HCT116 (cell line): Measurements from ENCODE around the gene RASGRF2. TPM values are rescaled to one million over a fixed set of nuclear protein-coding genes. Genes with fewer than 3 reads are reported as not detected.

ENCODE experiments used
- ATAC-seq: fragments of 200-7000 bp; cut with Tn5 transposase; 2 replicates; pipeline ENCODE4 v1.9.1; 2020; ENCODE audit warnings: mild to moderate bottlenecking, moderate library complexity
- BruUV-seq: library from RNA; stranded (reverse); fragments of 400-500 nt; replicated peaks from 2 replicates; lab custom pipeline; 2021; lab: Mats Ljungman, UMichigan
- CTCF ChIA-PET: fragments of 300-600 bp; sonication (Branson Sonifier 250); formaldehyde crosslinking; loops from one replicate; lab custom pipeline; 2021; ENCODE audit warnings: antibody characterized with exemption; lab: Charles Lee
- POLR2A ChIA-PET: fragments of 300-600, 350-600 bp; sonication (Branson Sonifier 250); formaldehyde crosslinking; loops from one replicate; lab custom pipeline; 2021; ENCODE audit warnings: antibody characterized with exemption; lab: Charles Lee
- RAD21 ChIA-PET, 2 experiments: fragments of 300-600 bp; sonication (Branson Sonifier 250); formaldehyde crosslinking; loops; one replicate each; lab custom pipeline; 2023; ENCODE audit warnings: low total read pairs in 2 of 2; ENCODE audit not compliant: uncharacterized antibody in 2 of 2, unreplicated experiment in 2 of 2, low non-redundant PET in 1 of 2; lab: Charles Lee
- DNase-seq: peaks from one replicate; pipeline ENCODE4 v3.0.0-alpha.2; 2010; ENCODE audit warnings: low read depth, low spot score
- H2AFZ ChIP-seq: fragments of 200-600 bp; shearing (Covaris generic), sonication (generic); 2 replicates; pipeline ENCODE4 v1.6.1; 2017; ENCODE audit warnings: low read depth, mixed run types, mixed read lengths, antibody characterized with exemption, low read length; ENCODE audit not compliant: poor library complexity, severe bottlenecking
- H3K27ac ChIP-seq: 2 replicates; pipeline ENCODE4 v1.5.1; 2012; ENCODE audit warnings: low read depth, low read length
- H3K27me3 ChIP-seq: fragments of 200-600 bp; sonication (generic); 2 replicates; pipeline ENCODE4 v1.6.1; 2016; ENCODE audit warnings: mixed run types, low read length, mixed read lengths; ENCODE audit not compliant: insufficient read depth
- H3K36me3 ChIP-seq, 2 experiments: fragments of 200-500 bp in 1 of 2; fragments of 200-600 bp in 1 of 2; sonication (Bioruptor generic) in 1 of 2; sonication (generic) in 1 of 2; 2 replicates each; pipeline versions ENCODE4 v1.5.1 to v1.6.1; 2014 to 2016; ENCODE audit warnings: low read length in 2 of 2, inconsistent platforms in 1 of 2, mixed read lengths in 1 of 2, mixed run types in 1 of 2; ENCODE audit not compliant: insufficient read depth in 2 of 2, control insufficient read depth in 1 of 2
- H3K4me1 ChIP-seq, 2 experiments: fragments of 200-600 bp in 1 of 2; sonication (generic) in 1 of 2; 2 replicates each; pipeline versions ENCODE4 v1.5.1 to v1.6.1; 2012 to 2017; ENCODE audit warnings: low read length in 2 of 2, inconsistent platforms in 1 of 2, mild to moderate bottlenecking in 1 of 2, mixed read lengths in 1 of 2, mixed run types in 1 of 2, moderate library complexity in 1 of 2; ENCODE audit not compliant: insufficient read depth in 2 of 2, control insufficient read depth in 1 of 2
- H3K4me2 ChIP-seq: fragments of 200-600 bp; sonication (generic); 2 replicates; pipeline ENCODE4 v1.6.1; 2017; ENCODE audit warnings: mixed run types, low read length, mixed read lengths
- H3K4me3 ChIP-seq, 2 experiments: fragments of 200-600 bp in 1 of 2; sonication (generic) in 1 of 2; replicated peaks in 1 of 2; 2 replicates each; pipeline ENCODE4 v1.5.1; 2011 to 2016; ENCODE audit warnings: low read length in 2 of 2, control low read depth in 1 of 2, low read depth in 1 of 2, mild to moderate bottlenecking in 1 of 2, mixed read lengths in 1 of 2, mixed run types in 1 of 2
- H3K79me2 ChIP-seq: fragments of 200-600 bp; sonication (generic); 2 replicates; pipeline ENCODE4 v1.6.1; 2017; ENCODE audit warnings: mild to moderate bottlenecking, mixed run types, low read length, moderate library complexity, mixed read lengths; ENCODE audit not compliant: insufficient read depth
- H3K9ac ChIP-seq: fragments of 200-600 bp; sonication (generic); 2 replicates; pipeline ENCODE4 v1.6.1; 2016; ENCODE audit warnings: low read length, mixed read lengths
- H3K9me2 ChIP-seq: fragments of 200-600 bp; sonication (generic), shearing (Covaris generic); 2 replicates; pipeline ENCODE4 v1.6.1; 2017; ENCODE audit warnings: mixed run types, mild to moderate bottlenecking, moderate library complexity; ENCODE audit not compliant: insufficient read depth
- H3K9me3 ChIP-seq, 2 experiments: fragments of 200-500 bp in 1 of 2; fragments of 200-600 bp in 1 of 2; sonication (Bioruptor generic) in 1 of 2; sonication (generic) in 1 of 2; 2 replicates each; pipeline ENCODE4 v1.6.1; 2014 to 2017; ENCODE audit warnings: low read length in 2 of 2, mixed read lengths in 2 of 2, inconsistent platforms in 1 of 2, low read depth in 1 of 2, mild to moderate bottlenecking in 1 of 2, mixed run types in 1 of 2, moderate library complexity in 1 of 2; ENCODE audit not compliant: control insufficient read depth in 1 of 2, insufficient read depth in 1 of 2
- H4K20me1 ChIP-seq: fragments of 200-600 bp; sonication (generic), shearing (Covaris generic); 2 replicates; pipeline ENCODE4 v1.6.1; 2017; ENCODE audit warnings: mixed run types, mild to moderate bottlenecking, moderate library complexity; ENCODE audit not compliant: insufficient read depth
- CEBPB ChIP-seq: IDR thresholded peaks from 2 replicates; pipeline ENCODE4 v1.6.1; 2012; ENCODE audit warnings: low read depth
- FOSL1 ChIP-seq: IDR thresholded peaks from 2 replicates; pipeline ENCODE4 v1.6.1; 2012; ENCODE audit warnings: low read depth
- JUND ChIP-seq: IDR thresholded peaks from 2 replicates; pipeline ENCODE4 v1.6.1; 2012
- POLR2A ChIP-seq: IDR thresholded peaks from 2 replicates; pipeline ENCODE4 v1.7.0; 2011; ENCODE audit warnings: borderline replicate concordance; ENCODE audit not compliant: insufficient read depth, insufficient read length; ENCODE audit errors: extremely low read depth
- SP1 ChIP-seq: IDR thresholded peaks from 2 replicates; pipeline ENCODE4 v1.6.1; 2012; ENCODE audit warnings: low read depth
- YY1 ChIP-seq: IDR thresholded peaks from 2 replicates; pipeline ENCODE4 v1.6.1; 2011; ENCODE audit warnings: low read length, low read depth, moderate library complexity, mild to moderate bottlenecking; ENCODE audit not compliant: insufficient replicate concordance; ENCODE audit errors: extremely low read depth
- ZFX ChIP-seq: fragments of 450-650 bp; IDR thresholded peaks from 2 replicates; pipeline ENCODE4 v1.6.1; 2017
- ZNF274 ChIP-seq: fragments of 200-500 bp; sonication (Bioruptor generic); IDR thresholded peaks from 2 replicates; pipeline ENCODE4 v1.6.1; 2014; ENCODE audit warnings: mild to moderate bottlenecking, low read depth, low read length, inconsistent platforms
- intact Hi-C: fragments of 100-400 bp; cut with micrococcal nuclease; formaldehyde crosslinking; loops from 2 replicates; pipeline ENCODE4 v1.10.0; 2022
- total RNA-seq: library from RNA; stranded (reverse); gene quantifications from one replicate; pipeline ENCODE4 v1.2.1, GENCODE V29; 2021; ENCODE audit not compliant: unreplicated experiment
- TF ChIP-seq, protein P1 (sequence below): IDR thresholded peaks from 2 replicates; pipeline ENCODE4 v1.6.1; 2012
- TF ChIP-seq, protein P2 (sequence below), 3 experiments: fragments of 200-600 bp in 1 of 3; sonication (generic) in 1 of 3; IDR thresholded peaks in 2 of 3; conservative IDR thresholded peaks in 1 of 3; 2 replicates each; pipeline ENCODE4 v1.5.1; 2012 to 2017; ENCODE audit warnings: low read depth in 2 of 3, low read length in 2 of 3, antibody characterized with exemption in 1 of 3, borderline replicate concordance in 1 of 3, control low read depth in 1 of 3, mild to moderate bottlenecking in 1 of 3, mixed read lengths in 1 of 3, mixed run types in 1 of 3, moderate library complexity in 1 of 3; ENCODE audit not compliant: insufficient read depth in 1 of 3
- TF ChIP-seq, protein P3 (sequence below): IDR thresholded peaks from 2 replicates; pipeline ENCODE4 v1.6.1; 2012

The RASGRF2 gene
- total RNA-seq, 1 experiment from 2014 or later: 0.05 TPM

DNA sequence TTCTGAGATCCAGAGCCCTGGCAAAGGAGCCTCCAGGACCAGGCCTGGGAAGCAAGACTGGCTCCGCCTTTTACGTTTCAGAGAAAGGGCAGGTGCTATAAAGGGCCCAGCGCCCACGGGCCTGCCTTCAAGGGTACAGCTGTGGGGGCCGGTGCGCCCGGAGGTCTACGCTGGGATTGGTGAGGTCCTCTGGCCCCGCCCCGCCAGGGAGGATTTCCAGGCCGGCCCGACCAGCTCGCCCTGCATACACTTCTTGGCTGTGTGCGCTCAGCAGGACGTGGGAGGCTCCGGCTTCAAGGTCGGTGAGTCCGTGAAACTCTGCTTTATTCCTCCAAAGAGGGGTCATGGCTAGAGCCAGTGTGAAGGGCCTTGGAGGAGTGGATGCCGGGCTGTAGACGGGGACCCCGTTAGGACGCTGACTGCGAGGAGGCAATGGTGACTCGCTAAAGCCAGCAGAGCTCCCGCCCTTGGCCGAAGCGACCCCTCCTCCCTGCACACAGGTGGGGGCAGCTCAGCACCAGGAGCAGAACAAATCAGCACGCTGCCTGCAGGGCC, 273.0 kb downstream of the RASGRF2 start, which contains the start of gene CKMT2:
TSS of gene CKMT2 (plus strand) at position 243 of the 555 bp plus-strand sequence. CDS start 17,811 bp downstream, outside the sequence.
- H3K9me2 ChIP-seq: no peaks in the 10 kb centered on the region
- no peak within 1 kb of the TSS for H2AFZ ChIP-seq
- TF ChIP-seq CEBPB: no peak
- TF ChIP-seq JUND: no peak
- TF ChIP-seq, protein P1, sequence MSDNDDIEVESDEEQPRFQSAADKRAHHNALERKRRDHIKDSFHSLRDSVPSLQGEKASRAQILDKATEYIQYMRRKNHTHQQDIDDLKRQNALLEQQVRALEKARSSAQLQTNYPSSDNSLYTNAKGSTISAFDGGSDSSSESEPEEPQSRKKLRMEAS: no peak
- TF ChIP-seq ZNF274: no peak
- TF ChIP-seq YY1: no peak
- no peak for TF ChIP-seq ZFX
- TF ChIP-seq POLR2A: no peak
- no peak for TF ChIP-seq FOSL1
- TF ChIP-seq, protein P2, sequence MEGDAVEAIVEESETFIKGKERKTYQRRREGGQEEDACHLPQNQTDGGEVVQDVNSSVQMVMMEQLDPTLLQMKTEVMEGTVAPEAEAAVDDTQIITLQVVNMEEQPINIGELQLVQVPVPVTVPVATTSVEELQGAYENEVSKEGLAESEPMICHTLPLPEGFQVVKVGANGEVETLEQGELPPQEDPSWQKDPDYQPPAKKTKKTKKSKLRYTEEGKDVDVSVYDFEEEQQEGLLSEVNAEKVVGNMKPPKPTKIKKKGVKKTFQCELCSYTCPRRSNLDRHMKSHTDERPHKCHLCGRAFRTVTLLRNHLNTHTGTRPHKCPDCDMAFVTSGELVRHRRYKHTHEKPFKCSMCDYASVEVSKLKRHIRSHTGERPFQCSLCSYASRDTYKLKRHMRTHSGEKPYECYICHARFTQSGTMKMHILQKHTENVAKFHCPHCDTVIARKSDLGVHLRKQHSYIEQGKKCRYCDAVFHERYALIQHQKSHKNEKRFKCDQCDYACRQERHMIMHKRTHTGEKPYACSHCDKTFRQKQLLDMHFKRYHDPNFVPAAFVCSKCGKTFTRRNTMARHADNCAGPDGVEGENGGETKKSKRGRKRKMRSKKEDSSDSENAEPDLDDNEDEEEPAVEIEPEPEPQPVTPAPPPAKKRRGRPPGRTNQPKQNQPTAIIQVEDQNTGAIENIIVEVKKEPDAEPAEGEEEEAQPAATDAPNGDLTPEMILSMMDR (IDR thresholded peaks at IDR 0.05 in 2 of 3, conservative IDR thresholded peaks at IDR 0.05 in 1 of 3; ENCODE audit: borderline replicate concordance in 1 of 3, insufficient read depth in 1 of 3, low read depth in 2 of 3, low read length in 2 of 3): no peak
- no peak for TF ChIP-seq SP1
- TF ChIP-seq, protein P3, sequence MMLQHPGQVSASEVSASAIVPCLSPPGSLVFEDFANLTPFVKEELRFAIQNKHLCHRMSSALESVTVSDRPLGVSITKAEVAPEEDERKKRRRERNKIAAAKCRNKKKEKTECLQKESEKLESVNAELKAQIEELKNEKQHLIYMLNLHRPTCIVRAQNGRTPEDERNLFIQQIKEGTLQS: no peak
- TF ChIP-seq, all 23 proteins: peak for 0
- DNase-seq (no peak), ATAC-seq (no peak)
- Histone ChIP-seq H3K79me2 (no peaks in the 10 kb centered on the region), H3K9ac (no peak within 1 kb of the TSS), H4K20me1 (no peaks in the 10 kb centered on the region), H3K4me2 (no peak within 1 kb of the TSS), H3K4me1 (no peaks in the 10 kb centered on the region), H3K27ac (no peak within 1 kb of the TSS), H3K9me3 (no peaks in the 10 kb centered on the region), H3K4me3 (no peak within 1 kb of the TSS), H3K27me3 (no peaks in the 10 kb centered on the region), H3K36me3 (0 out of 4 replicates have a peak, but pooled peaks cover 0 to 2% of the 10 kb centered on the region in 2 experiments)
- no TSS peak for BruUV-seq
- RAD21 ChIA-PET: interaction anchor here in 1 of 2 experiments (0.7 kb wide), 1 partner anchor 360 kb away, joined by 3 read pairs; no protein-coding TSS in a partner anchor
- CTCF ChIA-PET: no interaction called here
- intact Hi-C loops: no loop called here
- POLR2A ChIA-PET: no interaction called here
